HT1080 (cell line): ENCODE data around the gene FBXL20. TPM values are rescaled to one million over a fixed set of nuclear protein-coding genes. Genes with fewer than 3 reads are reported as not detected.
"Not testable (repeated sequence)": the region's sequence is repeated elsewhere in the genome, so short reads cannot be mapped to it uniquely, and the experiment has no call there.

Experiments used
- DNase-seq: peaks from one replicate; pipeline ENCODE4 v3.0.0-alpha.2; 2015; ENCODE audit warnings: low read depth
- total RNA-seq: library from RNA; depleted of rRNA; stranded (reverse); fragments of >200 nt; shearing (Covaris generic); gene quantifications from 2 replicates; pipeline ENCODE4 v1.2.3, GENCODE V29; 2014

Gene FBXL20
- total RNA-seq, 1 experiment from 2014 or later: 8.0 TPM

GRCh38 chr17:39252788-39253460 lies 148.5 kb downstream of the FBXL20 start:
- DNase-seq: no peak

GRCh38 chr17:39251997-39252396 lies 149.4 kb downstream of the FBXL20 start:
- DNase-seq: no peak

- not testable (repeated sequence) for DNase-seq
Measured at GRCh38 chr17:39250076-39250475, 151.3 kb downstream of the FBXL20 start.

- no peak for DNase-seq
Measured at GRCh38 chr17:39246274-39246673, 155.2 kb downstream of the FBXL20 start.

GRCh38 chr17:39244600-39245570 lies 156.5 kb downstream of the FBXL20 start:
- peak; percentile 71 for DNase-seq

GRCh38 chr17:39244016-39244599 lies 157.3 kb downstream of the FBXL20 start:
- no peak for DNase-seq

GRCh38 chr17:39243155-39243554 lies 158.3 kb downstream of the FBXL20 start:
- no peak for DNase-seq

GRCh38 chr17:39240631-39241030 lies 160.8 kb downstream of the FBXL20 start:
- DNase-seq: no peak

GRCh38 chr17:39239640-39240314 lies 161.6 kb downstream of the FBXL20 start:
- DNase-seq: no peak

- DNase-seq: peak; percentile 82
Measured at GRCh38 chr17:39238311-39238972, 163.0 kb downstream of the FBXL20 start.

- no peak for DNase-seq
Measured at GRCh38 chr17:39237586-39237985, 163.8 kb downstream of the FBXL20 start.

- DNase-seq: no peak
Measured at GRCh38 chr17:39236981-39237441, 164.4 kb downstream of the FBXL20 start.

GRCh38 chr17:39236450-39236927 lies 164.9 kb downstream of the FBXL20 start:
- DNase-seq: no peak

- DNase-seq: peak; percentile 62
Measured at GRCh38 chr17:39235555-39236449, 165.6 kb downstream of the FBXL20 start.

GRCh38 chr17:39231591-39232551 lies 169.6 kb downstream of the FBXL20 start:
- no peak for DNase-seq

- no peak for DNase-seq
Measured at GRCh38 chr17:39231091-39231561, 170.3 kb downstream of the FBXL20 start.

- no peak for DNase-seq
Measured at GRCh38 chr17:39230361-39230760, 171.1 kb downstream of the FBXL20 start.

- DNase-seq: peak; percentile 80
Measured at GRCh38 chr17:39229274-39229913, 172.0 kb downstream of the FBXL20 start.
